ENCODE measurements around the gene COL28A1.

COL28A1 gene

DNA sequence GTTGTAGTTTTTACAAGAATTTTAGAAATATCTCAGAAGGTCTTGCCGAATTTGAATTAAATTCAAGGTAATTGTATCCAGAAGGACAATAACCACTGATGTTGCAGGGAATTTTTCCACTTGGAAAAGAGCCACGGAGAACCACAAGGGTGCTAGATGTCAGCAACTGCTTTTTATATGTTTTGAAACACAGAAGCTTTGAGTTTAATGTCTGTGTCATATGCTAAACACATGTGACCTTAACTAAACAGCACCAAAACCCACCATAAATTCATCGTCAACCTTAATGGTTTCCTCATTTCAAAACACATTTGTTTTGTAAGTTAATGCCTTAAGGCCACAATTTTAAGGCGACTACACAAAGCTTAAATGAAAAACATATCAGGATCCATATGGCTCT is 106.9 kb downstream of the COL28A1 start:
- TF ChIP-seq FOXP2 (optimal IDR thresholded peaks at IDR 0.05; ENCODE audit: borderline replicate concordance, extremely low read depth, extremely low read length, insufficient read depth), result no peak
- TF ChIP-seq, protein P1, sequence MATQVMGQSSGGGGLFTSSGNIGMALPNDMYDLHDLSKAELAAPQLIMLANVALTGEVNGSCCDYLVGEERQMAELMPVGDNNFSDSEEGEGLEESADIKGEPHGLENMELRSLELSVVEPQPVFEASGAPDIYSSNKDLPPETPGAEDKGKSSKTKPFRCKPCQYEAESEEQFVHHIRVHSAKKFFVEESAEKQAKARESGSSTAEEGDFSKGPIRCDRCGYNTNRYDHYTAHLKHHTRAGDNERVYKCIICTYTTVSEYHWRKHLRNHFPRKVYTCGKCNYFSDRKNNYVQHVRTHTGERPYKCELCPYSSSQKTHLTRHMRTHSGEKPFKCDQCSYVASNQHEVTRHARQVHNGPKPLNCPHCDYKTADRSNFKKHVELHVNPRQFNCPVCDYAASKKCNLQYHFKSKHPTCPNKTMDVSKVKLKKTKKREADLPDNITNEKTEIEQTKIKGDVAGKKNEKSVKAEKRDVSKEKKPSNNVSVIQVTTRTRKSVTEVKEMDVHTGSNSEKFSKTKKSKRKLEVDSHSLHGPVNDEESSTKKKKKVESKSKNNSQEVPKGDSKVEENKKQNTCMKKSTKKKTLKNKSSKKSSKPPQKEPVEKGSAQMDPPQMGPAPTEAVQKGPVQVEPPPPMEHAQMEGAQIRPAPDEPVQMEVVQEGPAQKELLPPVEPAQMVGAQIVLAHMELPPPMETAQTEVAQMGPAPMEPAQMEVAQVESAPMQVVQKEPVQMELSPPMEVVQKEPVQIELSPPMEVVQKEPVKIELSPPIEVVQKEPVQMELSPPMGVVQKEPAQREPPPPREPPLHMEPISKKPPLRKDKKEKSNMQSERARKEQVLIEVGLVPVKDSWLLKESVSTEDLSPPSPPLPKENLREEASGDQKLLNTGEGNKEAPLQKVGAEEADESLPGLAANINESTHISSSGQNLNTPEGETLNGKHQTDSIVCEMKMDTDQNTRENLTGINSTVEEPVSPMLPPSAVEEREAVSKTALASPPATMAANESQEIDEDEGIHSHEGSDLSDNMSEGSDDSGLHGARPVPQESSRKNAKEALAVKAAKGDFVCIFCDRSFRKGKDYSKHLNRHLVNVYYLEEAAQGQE (IDR thresholded peaks at IDR 0.05; ENCODE audit: insufficient read depth in 1 of 2, low read depth in 2 of 2, low read length in 2 of 2), result no peak
- TF ChIP-seq POLR2AphosphoS5 (IDR thresholded peaks at IDR 0.05; ENCODE audit: low read depth, low read length), result no peak
- no peak for TF ChIP-seq TAF1 (IDR thresholded peaks at IDR 0.05; ENCODE audit: borderline replicate concordance, insufficient read depth, low read length)
- no peak for TF ChIP-seq SIN3A (IDR thresholded peaks at IDR 0.05; ENCODE audit: borderline replicate concordance, insufficient read depth, low read length)

DNA sequence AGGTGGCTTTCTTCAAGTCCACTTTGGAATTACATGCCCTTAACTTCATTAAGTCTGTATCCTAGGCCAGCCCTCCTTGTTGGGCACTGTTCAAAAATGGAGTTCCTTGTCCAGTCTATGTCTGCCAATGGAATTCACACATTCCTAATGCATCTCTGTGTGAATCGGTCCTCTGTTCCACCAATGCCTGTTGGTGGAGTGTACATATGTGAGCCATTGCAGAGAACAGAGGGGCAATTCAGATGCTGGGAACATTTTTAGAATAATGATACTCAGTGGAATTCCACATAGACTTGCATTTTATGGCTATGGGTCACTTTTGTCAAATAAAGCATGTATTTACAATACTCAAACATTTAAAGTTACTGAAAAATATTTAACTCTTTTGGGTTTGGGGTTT is 108.3 kb downstream of the COL28A1 start:
- TF ChIP-seq FOXP2 (optimal IDR thresholded peaks at IDR 0.05; ENCODE audit: borderline replicate concordance, extremely low read depth, extremely low read length, insufficient read depth) (no peak), POLR2AphosphoS5 (IDR thresholded peaks at IDR 0.05; ENCODE audit: low read depth, low read length) (no peak), TAF1 (IDR thresholded peaks at IDR 0.05; ENCODE audit: borderline replicate concordance, insufficient read depth, low read length) (no peak), SIN3A (IDR thresholded peaks at IDR 0.05; ENCODE audit: borderline replicate concordance, insufficient read depth, low read length) (no peak)
- TF ChIP-seq, protein P1 (IDR thresholded peaks at IDR 0.05; ENCODE audit: insufficient read depth in 1 of 2, low read depth in 2 of 2, low read length in 2 of 2), result no peak

DNA sequence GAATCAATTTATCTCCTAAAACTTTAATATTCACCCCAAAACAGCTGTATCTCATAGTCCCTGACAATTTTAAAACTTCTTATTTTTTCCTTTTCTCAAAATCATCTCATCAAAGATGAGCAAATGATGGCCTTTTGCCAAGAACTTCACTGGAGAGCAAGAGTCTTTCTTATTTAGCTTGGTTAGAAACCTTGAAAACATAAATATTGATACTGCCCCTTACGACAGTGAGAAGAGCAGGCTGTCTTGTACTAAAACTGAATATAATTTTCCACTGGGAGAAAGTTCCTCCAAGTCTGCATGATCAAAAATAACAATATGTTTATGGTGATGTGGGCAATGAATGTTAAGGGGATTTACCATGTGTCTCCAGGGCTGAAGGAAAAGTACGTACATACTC is 109.0 kb downstream of the COL28A1 start:
- TF ChIP-seq SIN3A (IDR thresholded peaks at IDR 0.05; ENCODE audit: borderline replicate concordance, insufficient read depth, low read length) (no peak), POLR2AphosphoS5 (IDR thresholded peaks at IDR 0.05; ENCODE audit: low read depth, low read length) (no peak), FOXP2 (optimal IDR thresholded peaks at IDR 0.05; ENCODE audit: borderline replicate concordance, extremely low read depth, extremely low read length, insufficient read depth) (no peak), TAF1 (IDR thresholded peaks at IDR 0.05; ENCODE audit: borderline replicate concordance, insufficient read depth, low read length) (no peak)
- TF ChIP-seq, protein P1 (IDR thresholded peaks at IDR 0.05; ENCODE audit: insufficient read depth in 1 of 2, low read depth in 2 of 2, low read length in 2 of 2), result no peak

DNA sequence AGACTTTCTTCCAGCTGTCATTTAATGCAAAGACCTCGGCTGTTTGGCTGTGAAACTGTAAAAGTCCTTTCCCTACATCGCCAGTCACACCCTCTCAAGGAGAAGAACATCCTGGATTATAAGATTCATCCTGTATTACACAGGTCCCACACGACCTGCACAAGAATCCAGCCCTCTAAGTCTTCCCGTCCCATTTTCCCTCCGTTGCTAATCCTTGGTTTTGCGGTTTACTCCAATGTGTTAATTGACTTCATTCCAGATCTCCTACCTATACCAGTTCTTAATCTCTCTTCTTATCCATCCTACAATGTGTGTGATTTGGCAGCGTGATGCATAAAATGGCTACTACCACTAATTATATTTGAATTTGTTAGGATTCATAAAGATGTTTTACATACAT is 110.4 kb downstream of the COL28A1 start:
- TF ChIP-seq, protein P1 (IDR thresholded peaks at IDR 0.05; ENCODE audit: insufficient read depth in 1 of 2, low read depth in 2 of 2, low read length in 2 of 2), result no peak
- TF ChIP-seq FOXP2 (optimal IDR thresholded peaks at IDR 0.05; ENCODE audit: borderline replicate concordance, extremely low read depth, extremely low read length, insufficient read depth) (no peak), SIN3A (IDR thresholded peaks at IDR 0.05; ENCODE audit: borderline replicate concordance, insufficient read depth, low read length) (no peak), TAF1 (IDR thresholded peaks at IDR 0.05; ENCODE audit: borderline replicate concordance, insufficient read depth, low read length) (no peak), POLR2AphosphoS5 (IDR thresholded peaks at IDR 0.05; ENCODE audit: low read depth, low read length) (no peak)

Data from PFSK-1 (cell line).